Brain pericyte (primary cell): ENCODE data around the gene DMPK.
A peak's percentile ranks its signal among the peaks of the same experiment; 100 is the strongest.
"Not testable (repeated sequence)": the region's sequence is repeated elsewhere in the genome, so short reads cannot be mapped to it uniquely, and the experiment has no call there.

ENCODE experiments used
- DNase-seq: peaks from one replicate; pipeline ENCODE4 v3.0.0-alpha.2; 2012; ENCODE audit warnings: low read depth, low spot score

Gene DMPK

DNA sequence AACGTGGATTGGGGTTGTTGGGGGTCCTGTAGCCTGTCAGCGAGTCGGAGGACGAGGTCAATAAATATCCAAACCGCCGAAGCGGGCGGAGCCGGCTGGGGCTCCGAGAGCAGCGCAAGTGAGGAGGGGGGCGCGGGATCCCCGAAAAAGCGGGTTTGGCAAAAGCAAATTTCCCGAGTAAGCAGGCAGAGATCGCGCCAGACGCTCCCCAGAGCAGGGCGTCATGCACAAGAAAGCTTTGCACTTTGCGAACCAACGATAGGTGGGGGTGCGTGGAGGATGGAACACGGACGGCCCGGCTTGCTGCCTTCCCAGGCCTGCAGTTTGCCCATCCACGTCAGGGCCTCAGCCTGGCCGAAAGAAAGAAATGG lies 12.5 kb downstream of the DMPK start:
- no peak for DNase-seq

DNA sequence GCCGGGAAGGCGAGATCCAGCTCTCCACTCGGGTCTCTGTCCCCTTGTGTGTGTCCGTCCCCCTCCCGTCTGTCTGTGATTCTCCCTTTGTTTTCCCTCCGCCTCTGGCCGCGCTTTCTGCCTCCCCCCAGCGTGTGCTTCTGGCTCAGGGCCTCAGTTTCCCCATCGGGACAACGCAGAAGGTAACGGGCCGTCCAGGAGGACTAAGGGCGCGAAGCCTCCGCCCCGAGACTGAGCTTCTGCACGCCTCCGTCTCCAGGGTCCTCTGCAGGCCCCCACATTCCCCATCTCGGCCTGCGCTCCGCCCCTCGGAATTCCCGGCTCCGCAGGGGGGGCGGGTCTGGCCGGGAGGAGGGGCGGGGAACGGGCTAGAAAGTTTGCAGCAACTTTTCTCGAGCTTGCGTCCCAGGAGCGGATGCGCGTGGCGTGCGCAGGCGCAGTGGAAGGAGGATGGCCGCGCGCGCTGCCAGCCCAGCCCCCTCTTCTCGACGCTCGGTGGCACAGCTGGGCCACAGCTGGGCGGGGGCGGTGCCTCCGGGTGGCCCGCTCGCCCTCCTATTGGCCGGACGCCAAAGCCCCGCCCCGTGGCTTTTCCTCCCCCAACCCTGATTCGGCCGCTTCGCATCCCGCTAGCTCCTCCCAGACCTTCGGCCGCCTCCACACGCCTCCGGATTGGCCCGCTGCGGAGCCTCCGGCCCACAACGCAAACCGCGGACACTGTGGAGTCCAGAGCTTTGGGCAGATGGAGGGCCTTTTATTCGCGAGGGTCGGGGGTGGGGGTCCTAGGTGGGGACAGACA lies 13.1 kb downstream of the DMPK start, which contains the start of gene SIX5:
SIX5 (minus strand) TSS at position 269 of the 799 bp plus-strand sequence. CDS start 408 bp downstream, outside the sequence.
- peak; percentile 97 for DNase-seq

- no peak for DNase-seq
Observed at GRCh38 chr19:45768655-45768983, 13.7 kb downstream of the DMPK start.

GRCh38 chr19:45767881-45768654 lies 14.2 kb downstream of the DMPK start:
- DNase-seq, result peak; percentile 37

DNA sequence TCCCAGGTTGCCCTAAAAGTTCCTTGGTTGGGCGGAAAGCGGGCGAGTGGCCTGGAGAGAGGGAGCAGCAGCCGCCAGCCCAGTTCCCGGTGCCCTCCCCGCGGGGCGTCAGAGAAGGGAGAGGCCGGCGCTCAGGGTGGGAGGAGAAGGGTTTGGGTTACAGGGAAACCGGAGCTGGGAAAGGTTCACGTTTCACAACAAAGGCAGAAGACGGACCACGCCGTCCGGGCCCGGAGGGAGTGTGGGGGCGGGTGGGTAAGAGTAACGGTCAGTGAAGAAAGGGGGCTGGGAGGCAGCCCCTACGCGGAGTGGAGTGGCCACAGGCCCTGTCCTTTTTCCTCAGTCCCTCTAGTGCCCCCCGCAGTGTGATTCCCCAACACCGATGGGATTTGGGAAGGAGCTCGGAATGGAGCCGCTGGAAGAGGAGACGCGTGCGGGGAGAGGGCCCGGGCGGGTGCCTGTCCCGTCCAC lies 14.8 kb downstream of the DMPK start:
- peak; percentile 63 for DNase-seq

- DNase-seq, result no peak
Observed at GRCh38 chr19:45766869-45767346, 15.4 kb downstream of the DMPK start.

GRCh38 chr19:45766296-45766868 lies 15.9 kb downstream of the DMPK start:
- DNase-seq, result no peak

DNA sequence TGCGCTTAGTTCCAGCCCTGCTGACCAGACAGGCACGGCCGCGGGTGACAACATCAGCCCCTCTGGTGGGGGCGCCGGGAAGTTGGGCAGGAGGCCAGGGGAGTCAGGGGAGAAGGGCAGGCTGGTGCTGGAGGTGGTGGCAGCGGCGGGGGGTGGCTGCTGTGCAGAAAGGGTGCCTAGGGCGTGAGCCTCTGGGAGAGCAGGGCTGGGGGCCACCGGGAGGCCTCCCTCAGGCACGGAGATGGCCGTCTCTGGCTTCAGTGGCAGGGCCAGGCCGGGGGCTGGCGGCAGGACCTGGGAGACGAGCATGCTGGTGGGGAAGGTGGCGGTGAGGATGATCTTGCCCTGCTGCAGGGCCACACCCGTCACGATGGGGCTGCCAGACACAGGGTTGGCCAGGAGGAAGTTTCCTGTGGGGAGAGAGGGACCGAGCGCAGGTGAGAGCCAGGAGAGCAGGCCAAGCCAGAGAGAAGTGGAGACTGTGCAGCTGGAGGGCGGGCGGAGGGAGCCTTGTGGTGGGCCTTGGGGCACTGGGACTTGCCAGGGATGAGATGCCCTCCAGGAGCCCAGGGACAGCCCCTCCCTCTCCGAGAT lies 16.5 kb downstream of the DMPK start:
- DNase-seq, result no peak

- no peak for DNase-seq
Observed at GRCh38 chr19:45764945-45765701, 17.2 kb downstream of the DMPK start.

- no peak for DNase-seq
Observed at GRCh38 chr19:45764475-45764874, 17.8 kb downstream of the DMPK start.

DNA sequence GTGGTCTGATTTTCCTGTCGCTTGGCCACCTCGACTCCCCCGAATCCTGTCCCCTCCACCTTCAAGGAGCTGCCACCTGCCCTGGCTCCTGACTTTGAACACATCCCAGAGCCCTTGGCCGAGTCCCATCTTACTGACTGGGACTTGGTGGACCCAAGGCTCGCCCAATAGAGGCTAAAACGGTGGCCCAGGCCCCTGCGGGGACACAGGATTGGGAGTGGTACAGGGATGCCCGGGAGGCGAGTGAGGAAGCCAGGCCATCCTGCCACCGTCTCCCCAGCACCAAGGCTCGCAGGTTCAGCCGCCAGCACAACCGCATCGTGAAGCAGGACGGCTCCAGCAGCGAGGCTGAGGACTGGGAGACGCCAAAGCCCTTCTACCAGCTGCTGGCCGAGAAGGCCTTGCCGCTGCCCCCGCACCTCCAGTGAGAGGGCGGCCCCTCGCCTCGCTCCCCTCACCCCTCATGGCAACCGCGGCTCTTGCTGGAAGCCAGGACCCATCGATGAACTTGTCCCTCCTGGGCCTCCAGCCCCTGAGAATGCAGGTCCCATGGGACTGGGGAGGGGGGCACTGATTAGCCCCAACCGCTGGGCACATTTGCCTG lies 18.5 kb downstream of the DMPK start:
- DNase-seq, result no peak

DNA sequence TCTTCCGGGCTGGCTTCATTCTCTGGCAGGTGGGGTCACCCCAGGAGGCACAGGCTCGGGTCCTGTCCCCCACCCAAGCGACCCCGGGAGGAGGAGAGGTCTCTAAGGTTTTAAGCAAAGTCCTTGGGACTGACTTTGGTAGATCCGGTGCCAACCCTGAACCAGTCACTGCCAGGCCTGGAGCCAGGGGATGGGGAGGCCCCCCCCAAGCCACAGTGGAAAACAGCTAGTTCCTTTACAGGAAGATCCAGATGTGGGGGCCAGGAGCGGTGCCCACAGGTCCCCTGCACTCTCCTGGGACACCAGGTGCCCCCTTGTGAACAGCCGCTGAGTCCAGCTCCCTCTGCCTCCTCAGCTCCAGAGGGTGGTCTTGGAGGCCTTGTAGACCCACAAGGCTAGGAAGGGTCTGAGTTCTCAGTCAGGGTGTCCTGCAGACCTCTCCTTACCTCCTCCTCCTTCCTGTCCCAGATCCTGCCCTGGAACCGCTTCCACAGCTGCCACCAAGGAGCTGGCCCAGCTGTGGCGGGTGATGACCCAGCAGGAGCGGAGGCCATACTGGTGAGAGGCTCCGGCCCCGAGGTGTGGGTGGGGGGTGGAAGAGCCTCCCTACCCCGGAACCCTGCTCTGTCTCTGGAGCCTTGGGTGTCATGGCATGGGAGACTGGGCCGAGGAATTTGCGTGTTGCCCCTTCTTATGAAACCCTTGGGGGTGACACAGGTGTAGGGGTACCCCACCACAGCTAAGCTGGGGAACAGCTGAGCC lies 19.2 kb downstream of the DMPK start:
- no peak for DNase-seq

DNA sequence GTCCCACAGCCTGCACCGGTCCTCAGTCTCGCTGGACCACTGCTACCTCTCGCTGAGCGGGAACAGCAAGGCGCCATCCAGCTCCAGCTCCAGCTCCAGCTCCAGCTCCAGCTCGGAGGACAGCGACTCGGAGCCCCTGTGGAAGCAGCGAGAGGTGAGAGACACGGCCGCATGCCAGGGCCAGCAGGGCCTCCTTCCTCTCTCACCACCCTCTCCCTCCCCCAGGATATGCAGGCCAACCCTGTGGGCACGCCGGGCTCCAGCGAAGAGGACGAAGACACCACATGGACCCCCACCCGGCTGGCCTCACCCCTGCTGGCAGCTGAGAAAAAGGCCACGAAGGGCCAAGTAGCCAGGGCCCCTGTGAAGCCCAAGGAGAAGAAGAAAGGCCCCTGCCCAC lies 20.6 kb downstream of the DMPK start:
- no peak for DNase-seq

DNA sequence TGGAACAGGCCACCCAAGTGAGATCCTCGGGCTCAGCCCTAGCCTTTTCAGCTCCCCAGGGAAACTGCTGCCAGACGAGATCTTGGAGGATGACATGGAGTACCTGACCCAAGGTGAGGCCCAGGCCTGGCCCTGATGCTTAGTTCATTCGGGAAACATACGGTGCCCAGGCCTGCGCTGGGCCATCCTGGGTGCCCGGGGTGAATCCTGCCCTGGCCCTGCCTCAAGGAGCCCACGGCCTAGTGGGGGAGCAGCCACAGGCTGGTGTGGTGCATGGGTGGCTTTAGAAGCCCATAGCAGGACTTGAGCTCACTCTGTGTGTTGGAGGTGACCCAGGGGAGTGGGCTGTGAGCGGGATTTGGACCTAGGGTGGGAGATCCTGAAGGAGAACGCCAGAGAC lies 23.4 kb downstream of the DMPK start:
- no peak for DNase-seq

DNA sequence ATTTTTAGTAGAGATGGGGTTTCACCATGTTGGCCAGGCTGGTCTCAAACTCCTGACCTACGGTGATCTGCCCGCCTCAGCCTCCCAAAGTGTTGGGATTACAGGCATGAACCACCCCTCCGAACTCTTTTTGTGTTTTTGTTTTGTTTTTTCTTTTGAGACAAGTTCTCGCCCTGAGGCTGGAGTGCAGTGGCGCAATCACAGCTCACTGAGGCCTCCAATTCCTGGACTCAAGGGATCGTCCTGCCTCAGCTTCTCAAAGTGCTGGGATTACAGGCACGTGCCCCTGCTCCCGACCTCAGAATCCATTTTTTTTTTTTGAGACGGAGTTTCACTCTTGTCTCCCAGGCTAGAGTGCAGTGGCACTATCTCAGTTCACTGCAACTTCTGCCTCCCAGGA lies 24.6 kb downstream of the DMPK start:
- no peak for DNase-seq

- no peak for DNase-seq
Observed at GRCh38 chr19:45754323-45754722, 28.0 kb downstream of the DMPK start.

DNA sequence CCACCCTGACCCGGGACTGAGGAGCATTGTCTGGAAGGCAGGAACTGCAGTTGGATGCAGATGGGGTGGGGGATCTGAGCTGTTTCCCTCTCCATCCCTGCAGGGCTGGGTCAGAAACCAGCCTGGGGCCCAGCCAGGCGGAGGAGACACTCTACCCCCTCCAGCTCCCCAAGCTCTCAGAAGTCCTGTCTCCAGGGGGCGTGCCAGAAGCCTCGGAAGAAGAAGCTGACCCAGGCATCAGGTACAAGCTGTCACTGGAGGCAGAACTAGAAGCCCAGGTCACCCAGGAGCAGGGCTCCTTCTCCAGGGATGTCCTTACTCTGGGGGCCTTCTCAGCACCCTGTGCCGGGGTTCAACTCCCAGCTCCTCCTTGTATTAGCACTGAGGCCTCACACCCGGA lies 28.7 kb downstream of the DMPK start:
- no peak for DNase-seq

GRCh38 chr19:45752639-45753038 lies 29.7 kb downstream of the DMPK start:
- no peak for DNase-seq

DNA sequence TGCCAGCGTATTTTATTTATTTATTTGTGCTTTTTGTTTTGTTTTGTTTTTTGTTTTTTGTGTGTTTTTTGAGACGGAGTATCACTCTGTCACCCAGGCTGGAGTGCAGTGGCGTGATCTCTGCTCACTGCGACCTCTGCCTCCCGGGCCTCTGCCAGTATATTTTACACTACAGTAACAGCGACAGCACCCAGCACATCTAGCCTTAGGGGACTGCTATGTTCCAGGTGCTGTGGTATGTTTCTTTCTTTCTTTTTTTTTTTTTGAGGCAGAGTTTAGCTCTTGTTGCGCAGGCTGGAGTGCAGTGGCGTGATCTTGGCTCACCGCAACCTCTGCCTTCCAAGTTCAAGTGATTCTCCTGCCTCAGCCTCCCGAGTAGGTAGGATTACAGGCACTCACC lies 30.8 kb downstream of the DMPK start:
- not testable (repeated sequence) for DNase-seq

GRCh38 chr19:45747513-45747912 lies 34.8 kb downstream of the DMPK start:
- no peak for DNase-seq
